ENCODE results near the gene CFAP58.

GRCh38 chr10:104318326-104318725, 35.3 kb upstream of the CFAP58 start:
- TF ChIP-seq ZNF24 (IDR thresholded peaks at IDR 0.05) (no peak), CEBPZ (IDR thresholded peaks at IDR 0.05; ENCODE audit: low read length) (no peak), AKAP8 (CRISPR knock-in tag; IDR thresholded peaks at IDR 0.05) (no peak), HCFC1 (IDR thresholded peaks at IDR 0.05; ENCODE audit: low read depth, low read length) (no peak), ZNF746 (CRISPR knock-in tag; IDR thresholded peaks at IDR 0.05) (no peak), ZNF354B (CRISPR knock-in tag; IDR thresholded peaks at IDR 0.05) (no peak)
